Stimulated activated naive CD8-positive, alpha-beta T cell treated with anti-CD3 and anti-CD28 coated beads, Interleukin-15, Interleukin-2, amounts not matched to agents 100 U/mL and 50 U/mL, for 24 hours (primary cell): ENCODE results near the gene PEX14.
"Not testable (repeated sequence)": the region's sequence is repeated elsewhere in the genome, so short reads cannot be mapped to it uniquely, and the experiment has no call there.

Experiments used
- ATAC-seq: fragments of 150-1000 bp; cut with Tn5 transposase; one replicate; pipeline ENCODE4 v1.10.0; 2021
- DNase-seq: peaks from one replicate; pipeline ENCODE4 v3.0.0; 2021

The PEX14 gene

GRCh38 chr1:10474613-10475507 is at the start of gene PEX14:
Gene PEX14 (plus strand): TSS chr1:10474950. CDS start chr1:10474967, 17 bp downstream.
- ATAC-seq (peak; percentile 92), DNase-seq (peak; percentile 89)

GRCh38 chr1:10425826-10426534 is 48.8 kb upstream of the PEX14 start:
- ATAC-seq, DNase-seq: not testable (repeated sequence)

- DNase-seq, ATAC-seq: not testable (repeated sequence)
Measured at GRCh38 chr1:10426535-10426848, 48.3 kb upstream of the PEX14 start.

GRCh38 chr1:10428984-10429383 is 45.8 kb upstream of the PEX14 start:
- ATAC-seq = no peak
- DNase-seq = no peak

- DNase-seq (peak; percentile 13), ATAC-seq (no peak)
Measured at GRCh38 chr1:10429868-10430215, 44.9 kb upstream of the PEX14 start.

- peak; percentile 85 for ATAC-seq
- peak; percentile 95 for DNase-seq
Measured at GRCh38 chr1:10430216-10431069, 44.3 kb upstream of the PEX14 start, which contains the start of gene CENPS. Gene CENPS (plus strand): TSS chr1:10430433. CDS start chr1:10430518, 85 bp downstream.

- DNase-seq (peak; percentile 27), ATAC-seq (no peak)
Measured at GRCh38 chr1:10431070-10431730, 43.5 kb upstream of the PEX14 start.

GRCh38 chr1:10432910-10433700 is 41.6 kb upstream of the PEX14 start:
- ATAC-seq = no peak
- DNase-seq = no peak

- DNase-seq (no peak), ATAC-seq (no peak)
Measured at GRCh38 chr1:10433790-10434189, 41.0 kb upstream of the PEX14 start.

GRCh38 chr1:10434590-10434989 is 40.2 kb upstream of the PEX14 start:
- DNase-seq (no peak), ATAC-seq (no peak)

- DNase-seq (no peak), ATAC-seq (no peak)
Measured at GRCh38 chr1:10437052-10437451, 37.7 kb upstream of the PEX14 start.

- DNase-seq (no peak), ATAC-seq (no peak)
Measured at GRCh38 chr1:10438677-10439163, 36.0 kb upstream of the PEX14 start.

- no peak for ATAC-seq
Measured at GRCh38 chr1:10440305-10440704, 34.4 kb upstream of the PEX14 start.

GRCh38 chr1:10440794-10441193 is 34.0 kb upstream of the PEX14 start:
- no peak for DNase-seq

More at GRCh38 chr1:10440305-10440704, 34.4 kb upstream of the PEX14 start:
- no peak for DNase-seq

GRCh38 chr1:10444248-10444647 is 30.5 kb upstream of the PEX14 start:
- DNase-seq (no peak), ATAC-seq (no peak)

More at GRCh38 chr1:10440794-10441193, 34.0 kb upstream of the PEX14 start:
- ATAC-seq = no peak

GRCh38 chr1:10444795-10445397 is 29.9 kb upstream of the PEX14 start:
- no peak for ATAC-seq
- no peak for DNase-seq

GRCh38 chr1:10446790-10447422 is 27.8 kb upstream of the PEX14 start:
- ATAC-seq (no peak), DNase-seq (no peak)

GRCh38 chr1:10449751-10450150 is 25.0 kb upstream of the PEX14 start, which contains the start of gene CORT:
Gene CORT (plus strand): TSS chr1:10450031. CDS start chr1:10450224, 193 bp downstream.
- ATAC-seq (no peak), DNase-seq (no peak)

GRCh38 chr1:10450156-10450814 is 24.5 kb upstream of the PEX14 start:
- no peak for DNase-seq
- no peak for ATAC-seq
